ENCODE results near the gene ZNF441. TPM values are rescaled to one million over a fixed set of nuclear protein-coding genes. Genes with fewer than 3 reads are reported as not detected.

The ZNF441 gene
- polyA plus RNA-seq (ENCODE audit: insufficient read length in 10 of 10): 1 to 10 TPM; 5.5 to 9.4 (median 7.1) TPM
- long read RNA-seq, donor 1, full-length matches to known transcripts: 2 of 2 reads
- long read RNA-seq, donor 1, partial matches to known transcripts: 0 of 2 reads
- long read RNA-seq, donor 1, other reads (novel, unspliced or antisense): 0 of 2 reads
- long read RNA-seq, donor 2, full-length matches to known transcripts: 1 of 1 reads
- long read RNA-seq, donor 2, partial matches to known transcripts: 0 of 1 reads
- long read RNA-seq, donor 2, other reads (novel, unspliced or antisense): 0 of 1 reads
- long read RNA-seq, donor 3: 0 reads
- long read RNA-seq, donor 4, full-length matches to known transcripts: 3 of 3 reads
- long read RNA-seq, donor 4, partial matches to known transcripts: 0 of 3 reads
- long read RNA-seq, donor 4, other reads (novel, unspliced or antisense): 0 of 3 reads
- long read RNA-seq, donor 5, full-length matches to known transcripts: 2 of 2 reads
- long read RNA-seq, donor 5, partial matches to known transcripts: 0 of 2 reads
- long read RNA-seq, donor 5, other reads (novel, unspliced or antisense): 0 of 2 reads
- long read RNA-seq, donor 6, full-length matches to known transcripts: 2 of 2 reads
- long read RNA-seq, donor 6, partial matches to known transcripts: 0 of 2 reads
- long read RNA-seq, donor 6, other reads (novel, unspliced or antisense): 0 of 2 reads
- long read RNA-seq, donor 7, full-length matches to known transcripts: 3 of 3 reads
- long read RNA-seq, donor 7, partial matches to known transcripts: 0 of 3 reads
- long read RNA-seq, donor 7, other reads (novel, unspliced or antisense): 0 of 3 reads
- long read RNA-seq, donor 8, full-length matches to known transcripts: 4 of 4 reads
- long read RNA-seq, donor 8, partial matches to known transcripts: 0 of 4 reads
- long read RNA-seq, donor 8, other reads (novel, unspliced or antisense): 0 of 4 reads
- long read RNA-seq, donor 9: 0 reads

GRCh38 chr19:11766597-11767591, at the start of gene ZNF441:
Gene ZNF441 (plus strand): TSS chr19:11767000. CDS start chr19:11767194, 194 bp downstream.
- DNase-seq: peak; percentile 96 to 98 (median 96)

- DNase-seq: no peak
These were observed 45.1 kb upstream of the ZNF441 start for GRCh38 chr19:11721681-11722080.

GRCh38 chr19:11722414-11722813, 44.4 kb upstream of the ZNF441 start:
- no peak for DNase-seq

- DNase-seq: no peak
These were observed 37.2 kb upstream of the ZNF441 start for GRCh38 chr19:11729586-11729985.

GRCh38 chr19:11735375-11735774, 31.4 kb upstream of the ZNF441 start:
- DNase-seq: no peak

GRCh38 chr19:11736696-11737095, 30.1 kb upstream of the ZNF441 start:
- DNase-seq: peak; percentile 30 to 56 (median 34)

- DNase-seq: peak in 1 of 3 donors; percentile 12
These were observed 28.6 kb upstream of the ZNF441 start for GRCh38 chr19:11737964-11738745.

GRCh38 chr19:11738746-11739620, 27.8 kb upstream of the ZNF441 start, which contains the start of gene ZNF823:
Gene ZNF823 (minus strand): TSS chr19:11738946. CDS start chr19:11738819, 127 bp downstream.
- DNase-seq: peak; percentile 99

GRCh38 chr19:11745869-11746268, 20.9 kb upstream of the ZNF441 start:
- DNase-seq: no peak

GRCh38 chr19:11747277-11747676, 19.5 kb upstream of the ZNF441 start:
- DNase-seq: no peak

GRCh38 chr19:11749751-11750150, 17.0 kb upstream of the ZNF441 start:
- no peak for DNase-seq

GRCh38 chr19:11752244-11752736, 14.5 kb upstream of the ZNF441 start:
- DNase-seq: no peak

GRCh38 chr19:11754663-11755062, 12.1 kb upstream of the ZNF441 start:
- DNase-seq: no peak

GRCh38 chr19:11756965-11757364, 9.8 kb upstream of the ZNF441 start:
- no peak for DNase-seq

GRCh38 chr19:11759805-11760204, 7.0 kb upstream of the ZNF441 start:
- no peak for DNase-seq

- no peak for DNase-seq
These were observed 3.7 kb upstream of the ZNF441 start for GRCh38 chr19:11763117-11763516.

GRCh38 chr19:11763611-11764010, 3.2 kb upstream of the ZNF441 start:
- DNase-seq: no peak

- DNase-seq: peak; percentile 8 to 71 (median 24)
These were observed 883 bp downstream of the ZNF441 start for GRCh38 chr19:11767633-11768133.

GRCh38 chr19:11769995-11770394, 3.2 kb downstream of the ZNF441 start:
- DNase-seq: no peak

Data from muscle of back (tissue), 13 donors.